ENCODE results near the gene CLSTN2. TPM values are rescaled to one million over a fixed set of nuclear protein-coding genes. Genes with fewer than 3 reads are reported as not detected.

CLSTN2 gene
- total RNA-seq, 4 donors from 2014 or later = 19.5 to 66.7 (median 42.5) TPM

DNA sequence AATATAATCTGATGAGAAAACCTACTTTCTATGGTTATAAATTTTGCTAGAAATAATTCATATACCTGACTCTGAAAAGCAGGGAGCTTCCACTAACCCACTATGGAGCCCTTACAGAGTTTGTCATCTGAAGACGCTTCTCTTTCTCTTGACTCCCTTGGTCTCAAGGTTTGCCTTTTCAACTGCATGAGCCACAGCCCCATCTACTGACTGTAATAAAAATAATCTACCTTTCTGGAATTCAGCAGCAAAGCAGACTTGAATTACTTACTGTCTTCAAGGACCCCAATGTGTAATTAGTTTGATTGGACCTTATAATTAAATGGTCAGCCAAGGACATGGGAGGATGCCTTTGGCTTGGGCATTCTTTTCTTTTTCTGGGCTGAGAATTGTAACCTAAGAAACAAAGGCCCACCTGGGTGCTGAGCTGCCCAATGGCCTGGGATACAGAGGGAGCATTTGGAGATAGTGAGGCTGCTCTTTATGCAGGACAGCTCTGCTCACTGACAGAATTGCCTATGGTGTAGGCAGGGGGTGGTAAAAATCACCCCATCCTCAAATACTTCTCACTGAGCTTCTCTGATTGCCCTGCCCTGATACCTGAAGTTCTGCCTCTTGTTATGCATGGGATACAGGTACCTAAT lies 564.3 kb downstream of the CLSTN2 start:
- TF ChIP-seq, protein P1, sequence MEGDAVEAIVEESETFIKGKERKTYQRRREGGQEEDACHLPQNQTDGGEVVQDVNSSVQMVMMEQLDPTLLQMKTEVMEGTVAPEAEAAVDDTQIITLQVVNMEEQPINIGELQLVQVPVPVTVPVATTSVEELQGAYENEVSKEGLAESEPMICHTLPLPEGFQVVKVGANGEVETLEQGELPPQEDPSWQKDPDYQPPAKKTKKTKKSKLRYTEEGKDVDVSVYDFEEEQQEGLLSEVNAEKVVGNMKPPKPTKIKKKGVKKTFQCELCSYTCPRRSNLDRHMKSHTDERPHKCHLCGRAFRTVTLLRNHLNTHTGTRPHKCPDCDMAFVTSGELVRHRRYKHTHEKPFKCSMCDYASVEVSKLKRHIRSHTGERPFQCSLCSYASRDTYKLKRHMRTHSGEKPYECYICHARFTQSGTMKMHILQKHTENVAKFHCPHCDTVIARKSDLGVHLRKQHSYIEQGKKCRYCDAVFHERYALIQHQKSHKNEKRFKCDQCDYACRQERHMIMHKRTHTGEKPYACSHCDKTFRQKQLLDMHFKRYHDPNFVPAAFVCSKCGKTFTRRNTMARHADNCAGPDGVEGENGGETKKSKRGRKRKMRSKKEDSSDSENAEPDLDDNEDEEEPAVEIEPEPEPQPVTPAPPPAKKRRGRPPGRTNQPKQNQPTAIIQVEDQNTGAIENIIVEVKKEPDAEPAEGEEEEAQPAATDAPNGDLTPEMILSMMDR (IDR thresholded peaks at IDR 0.05; ENCODE audit: low read depth) = no peak

DNA sequence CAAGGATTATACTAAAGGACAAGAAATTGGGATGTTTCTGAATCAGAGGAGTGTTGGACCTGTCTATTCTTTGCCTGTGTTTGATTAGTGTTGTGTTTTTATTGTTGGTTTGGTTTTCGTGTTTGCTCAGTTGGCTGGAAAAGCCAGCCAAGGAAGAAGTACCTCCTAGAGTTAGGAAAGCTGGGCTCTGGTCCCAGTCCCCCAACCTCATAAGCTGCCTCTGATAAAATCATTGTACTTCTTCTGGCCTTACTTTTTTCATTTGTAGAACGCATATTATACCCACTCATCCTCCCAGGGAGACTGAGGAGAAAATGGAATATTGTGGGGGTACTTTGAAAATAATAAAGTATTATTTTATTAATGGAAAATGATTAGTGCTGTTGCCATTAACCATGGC lies 565.5 kb downstream of the CLSTN2 start:
- TF ChIP-seq, protein P1 (IDR thresholded peaks at IDR 0.05; ENCODE audit: low read depth) = no peak

DNA sequence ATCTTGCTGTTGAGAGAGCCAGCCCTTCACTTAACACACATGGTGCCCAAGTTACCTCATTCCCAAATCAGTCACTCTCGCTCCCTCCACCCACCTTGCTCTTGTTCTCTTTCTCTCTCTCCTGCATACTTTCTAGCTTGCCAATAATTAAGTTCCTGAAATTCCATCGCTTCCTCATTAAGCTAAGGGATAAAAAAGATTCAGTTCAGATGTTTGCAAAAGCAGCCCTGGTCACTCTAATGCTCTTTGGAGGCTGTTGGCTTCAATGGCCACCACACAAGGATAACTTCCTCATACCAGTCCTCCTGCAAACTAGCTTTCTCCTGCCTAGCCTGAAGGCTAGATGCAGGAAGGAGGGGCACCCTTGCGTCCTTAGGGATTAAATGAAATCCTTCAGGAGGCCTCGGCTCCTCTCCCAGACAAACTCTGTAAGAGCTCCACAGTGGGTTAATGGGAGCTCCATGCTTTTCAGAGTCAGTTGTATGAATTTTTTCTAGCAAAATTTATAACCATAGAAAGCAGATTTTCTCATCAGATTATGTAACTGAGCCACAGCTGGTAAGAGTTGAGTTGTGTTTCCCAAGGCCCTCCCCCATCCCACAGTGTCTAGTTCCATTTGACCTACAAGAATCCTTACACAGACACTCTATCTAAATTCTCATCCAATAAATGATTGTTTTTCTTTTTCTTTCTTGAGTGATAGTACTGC lies 566.2 kb downstream of the CLSTN2 start:
- TF ChIP-seq, protein P1 (IDR thresholded peaks at IDR 0.05; ENCODE audit: low read depth) = no peak

DNA sequence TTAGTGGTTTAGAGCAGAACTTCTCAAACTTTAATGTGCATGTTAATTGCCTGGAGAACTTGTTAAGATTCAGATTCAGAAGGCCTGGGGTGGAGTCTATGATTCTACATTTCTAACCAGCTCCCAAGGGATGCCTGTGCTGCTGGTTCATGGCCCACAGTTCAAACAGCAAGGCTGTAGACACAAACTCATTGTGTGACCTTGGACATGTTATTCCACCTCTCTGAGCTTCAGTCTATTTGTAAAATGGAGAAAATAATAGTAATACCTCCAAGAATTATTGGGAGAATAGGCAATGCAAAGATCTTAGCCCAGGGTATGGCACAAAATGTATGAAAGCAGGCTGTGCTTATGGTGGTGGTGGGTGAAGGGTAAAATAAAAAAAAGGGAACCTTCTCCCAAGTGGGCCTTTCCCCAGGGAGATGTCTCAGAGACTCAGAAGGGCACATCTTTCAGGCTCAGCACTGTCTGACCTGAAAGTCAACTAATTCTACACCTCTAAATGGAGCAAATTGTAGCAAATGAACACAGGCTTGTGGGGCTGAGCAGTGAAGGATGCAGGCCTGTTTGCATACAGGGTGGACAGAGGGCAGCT lies 566.9 kb downstream of the CLSTN2 start:
- TF ChIP-seq, protein P1 (IDR thresholded peaks at IDR 0.05; ENCODE audit: low read depth) = no peak

DNA sequence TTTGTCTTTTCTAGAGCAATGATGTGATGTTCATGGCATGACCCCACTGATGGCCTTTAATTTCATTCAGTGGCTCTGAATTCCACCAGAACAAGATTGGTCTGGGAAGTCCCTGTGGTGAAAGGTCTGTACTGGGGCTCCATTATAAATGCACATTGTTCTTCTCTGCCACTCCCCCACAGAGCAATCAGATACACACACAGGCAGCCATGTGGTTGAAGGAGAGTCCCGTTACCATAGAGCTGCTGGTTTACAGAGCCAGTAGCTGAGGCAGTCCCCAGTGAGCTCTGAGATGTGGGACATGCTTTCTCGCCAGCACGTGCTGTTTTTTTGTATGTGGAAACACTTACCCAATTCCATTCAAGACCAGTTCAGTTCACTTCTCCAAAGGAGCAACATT lies 570.2 kb downstream of the CLSTN2 start:
- TF ChIP-seq, protein P1 (IDR thresholded peaks at IDR 0.05; ENCODE audit: low read depth) = no peak

DNA sequence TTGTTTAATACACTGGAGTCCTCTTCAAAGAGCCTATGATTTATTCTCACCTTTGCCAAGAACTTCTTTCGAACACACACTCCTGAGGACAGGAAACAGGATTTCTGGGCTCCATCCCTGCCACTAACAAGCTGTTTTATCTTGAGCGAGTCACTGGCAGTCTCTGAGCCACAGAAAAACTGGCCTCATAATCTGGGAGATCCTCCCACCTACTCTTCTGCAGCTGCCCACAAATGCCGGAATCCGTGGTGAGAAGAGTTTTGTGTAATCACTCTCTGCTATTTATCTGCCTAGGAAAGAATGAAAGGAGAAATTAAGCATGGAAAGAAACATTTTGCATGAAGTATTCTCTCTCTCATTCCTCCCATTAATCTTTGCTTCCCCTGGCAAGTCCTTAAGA lies 570.9 kb downstream of the CLSTN2 start:
- TF ChIP-seq, protein P1 (IDR thresholded peaks at IDR 0.05; ENCODE audit: low read depth) = no peak

DNA sequence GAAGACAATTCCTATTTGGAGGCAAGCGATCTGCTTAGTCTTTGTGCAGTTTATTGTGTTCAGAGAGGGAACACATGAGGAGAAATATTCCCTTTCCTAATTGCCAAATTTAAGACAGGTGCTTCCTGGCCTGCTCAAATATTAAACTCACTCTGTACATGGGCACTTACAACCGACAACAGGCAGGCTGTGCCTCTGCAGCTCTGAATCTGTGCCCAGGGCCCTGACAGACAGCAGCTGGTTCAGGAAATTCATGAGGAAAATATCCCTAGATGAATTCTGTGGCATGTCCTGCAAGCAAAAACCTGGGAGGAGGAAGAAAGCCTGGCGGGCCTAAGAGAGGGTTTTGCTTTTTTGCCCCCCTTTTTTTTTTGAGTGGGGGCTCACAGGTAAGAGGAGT lies 573.6 kb downstream of the CLSTN2 start:
- TF ChIP-seq, protein P1 (IDR thresholded peaks at IDR 0.05; ENCODE audit: low read depth) = no peak

Data from subcutaneous adipose tissue (tissue), 4 donors.